ENCODE measurements around the gene VASH1. TPM values are rescaled to one million over a fixed set of nuclear protein-coding genes. Genes with fewer than 3 reads are reported as not detected.

VASH1 gene
- total and polyA plus RNA-seq, 2 donors from 2014 or later, result 4.1 to 14.7 TPM

GRCh38 chr14:76806446-76806845 is 45.2 kb downstream of the VASH1 start:
- Histone ChIP-seq H3K27ac (ENCODE audit: low read depth in 2 of 2, low read length in 2 of 2) (no peak overlapping the region), H3K4me1 (ENCODE audit: control insufficient read depth in 2 of 3, insufficient read depth in 2 of 3, low read depth in 1 of 3, low read length in 3 of 3) (peaks cover under 1 to 6% (median 4%) of the 10 kb centered on the region in 3 donors), H3K4me3 (ENCODE audit: low read length in 3 of 3) (no peak overlapping the region), H3K36me3 (ENCODE audit: control insufficient read depth in 2 of 3, insufficient read depth in 3 of 3, low read length in 3 of 3) (peaks cover 11 to 49% (median 34%) of the 10 kb centered on the region in 3 donors), H3K27me3 (ENCODE audit: control insufficient read depth, insufficient read depth, low read length) (no peaks in the 10 kb centered on the region), H3K9ac (ENCODE audit: low read length in 3 of 3) (no peak overlapping the region), H3K9me3 (ENCODE audit: control insufficient read depth in 2 of 3, insufficient read depth in 1 of 3, low read length in 3 of 3) (no peaks in the 10 kb centered on the region)
- no peak for DNase-seq
- intact Hi-C loops (cut with DNase I), result no loop called here
- FAIRE-seq, result no peak
- no peak for TF ChIP-seq CTCF (IDR thresholded peaks at IDR 0.05; ENCODE audit: borderline replicate concordance, extremely low read depth, insufficient read depth)

GRCh38 chr14:76808011-76808410 is 46.7 kb downstream of the VASH1 start:
- no peak overlapping the region for H3K4me3 ChIP-seq (ENCODE audit: low read length in 3 of 3)
- no peak overlapping the region for H3K27ac ChIP-seq (ENCODE audit: low read depth in 2 of 2, low read length in 2 of 2)
- H3K4me1 ChIP-seq (ENCODE audit: control insufficient read depth in 2 of 3, insufficient read depth in 2 of 3, low read depth in 1 of 3, low read length in 3 of 3), result peaks cover 2 to 8% (median 6%) of the 10 kb centered on the region in 3 donors
- H3K9me3 ChIP-seq (ENCODE audit: control insufficient read depth in 2 of 3, insufficient read depth in 1 of 3, low read length in 3 of 3), result no peaks in the 10 kb centered on the region
- H3K9ac ChIP-seq (ENCODE audit: low read length in 3 of 3), result no peak overlapping the region
- DNase-seq (no peak), FAIRE-seq (no peak)
- intact Hi-C loops (cut with DNase I), result no loop called here
- no peaks in the 10 kb centered on the region for H3K27me3 ChIP-seq (ENCODE audit: control insufficient read depth, insufficient read depth, low read length)
- no peak for TF ChIP-seq CTCF (IDR thresholded peaks at IDR 0.05; ENCODE audit: borderline replicate concordance, extremely low read depth, insufficient read depth)
- H3K36me3 ChIP-seq (ENCODE audit: control insufficient read depth in 2 of 3, insufficient read depth in 3 of 3, low read length in 3 of 3), result peaks cover 7 to 48% (median 25%) of the 10 kb centered on the region in 3 donors

DNA sequence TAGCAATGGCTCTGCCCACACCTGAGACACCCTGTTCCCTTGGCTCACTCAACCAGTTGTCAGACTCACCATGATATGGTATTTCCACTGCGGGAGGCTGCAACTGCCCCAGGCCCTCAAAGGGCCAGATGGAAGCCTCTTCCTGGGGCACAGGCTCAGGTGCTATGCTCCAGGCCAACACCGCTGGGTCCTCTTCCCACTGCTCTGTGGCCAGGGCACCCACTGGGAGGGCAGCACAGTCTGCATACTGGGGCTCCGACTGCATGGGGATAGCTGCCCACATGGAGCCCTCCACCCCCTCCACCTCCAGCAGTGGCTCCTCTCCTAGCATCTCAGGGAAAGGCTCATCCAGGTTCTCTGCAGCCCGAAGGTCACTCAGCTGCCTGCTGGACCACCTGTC is 47.7 kb downstream of the VASH1 start:
- Histone ChIP-seq H3K36me3 (ENCODE audit: control insufficient read depth in 2 of 3, insufficient read depth in 3 of 3, low read length in 3 of 3) (peaks cover 3 to 38% (median 17%) of the 10 kb centered on the region in 3 donors), H3K4me3 (ENCODE audit: low read length in 3 of 3) (no peak overlapping the region), H3K27me3 (ENCODE audit: control insufficient read depth, insufficient read depth, low read length) (no peaks in the 10 kb centered on the region), H3K27ac (ENCODE audit: low read depth in 2 of 2, low read length in 2 of 2) (no peak overlapping the region), H3K4me1 (ENCODE audit: control insufficient read depth in 2 of 3, insufficient read depth in 2 of 3, low read depth in 1 of 3, low read length in 3 of 3) (peaks cover 2 to 8% (median 8%) of the 10 kb centered on the region in 3 donors), H3K9me3 (ENCODE audit: control insufficient read depth in 2 of 3, insufficient read depth in 1 of 3, low read length in 3 of 3) (no peaks in the 10 kb centered on the region), H3K9ac (ENCODE audit: low read length in 3 of 3) (no peak overlapping the region)
- TF ChIP-seq CTCF (IDR thresholded peaks at IDR 0.05; ENCODE audit: borderline replicate concordance, extremely low read depth, insufficient read depth), result no peak
- no peak for DNase-seq
- intact Hi-C loops (cut with DNase I), result no loop called here
- FAIRE-seq, result no peak

DNA sequence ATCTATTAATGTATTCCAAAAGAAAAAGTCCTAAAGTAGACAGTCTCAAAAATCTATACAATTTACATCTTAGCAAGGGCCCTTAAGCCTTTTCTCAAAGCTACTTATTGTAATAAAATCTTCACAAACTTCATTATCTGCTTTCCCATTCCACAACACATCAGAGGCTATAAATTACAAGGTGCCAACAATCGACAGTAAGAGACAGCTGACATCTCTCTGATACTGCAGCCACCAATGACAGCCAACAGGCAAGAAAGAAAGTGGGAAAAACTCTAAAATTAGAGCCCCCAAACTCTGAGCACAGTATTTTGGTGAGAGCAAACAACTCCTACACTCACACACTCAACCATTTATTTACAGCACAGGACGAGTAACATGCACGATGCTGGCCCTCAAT is 49.3 kb downstream of the VASH1 start:
- Histone ChIP-seq H3K4me1 (ENCODE audit: control insufficient read depth in 2 of 3, insufficient read depth in 2 of 3, low read depth in 1 of 3, low read length in 3 of 3) (peaks cover 2 to 8% (median 8%) of the 10 kb centered on the region in 3 donors), H3K27ac (ENCODE audit: low read depth in 2 of 2, low read length in 2 of 2) (no peak overlapping the region), H3K36me3 (ENCODE audit: control insufficient read depth in 2 of 3, insufficient read depth in 3 of 3, low read length in 3 of 3) (peaks cover 0 to 34% (median 7%) of the 10 kb centered on the region in 3 donors), H3K9me3 (ENCODE audit: control insufficient read depth in 2 of 3, insufficient read depth in 1 of 3, low read length in 3 of 3) (no peaks in the 10 kb centered on the region), H3K4me3 (ENCODE audit: low read length in 3 of 3) (peak overlapping the region in 1 of 3 donors; percentile 19), H3K27me3 (ENCODE audit: control insufficient read depth, insufficient read depth, low read length) (no peaks in the 10 kb centered on the region), H3K9ac (ENCODE audit: low read length in 3 of 3) (peak overlapping the region in 1 of 3 donors; percentile 18)
- FAIRE-seq (no peak), DNase-seq (no peak)
- no peak for TF ChIP-seq CTCF (IDR thresholded peaks at IDR 0.05; ENCODE audit: borderline replicate concordance, extremely low read depth, insufficient read depth)
- intact Hi-C loops (cut with DNase I), result no loop called here

All from kidney (tissue), 14 donors.